HG03064 (cell line): ENCODE results near the gene EIF4B.

Experiments
- ATAC-seq: cut with Tn5 transposase; IDR thresholded peaks from one replicate; pipeline ENCODE4 v1.9.1; 2021; ENCODE audit warnings: low read depth; ENCODE audit not compliant: unreplicated experiment

EIF4B gene

DNA sequence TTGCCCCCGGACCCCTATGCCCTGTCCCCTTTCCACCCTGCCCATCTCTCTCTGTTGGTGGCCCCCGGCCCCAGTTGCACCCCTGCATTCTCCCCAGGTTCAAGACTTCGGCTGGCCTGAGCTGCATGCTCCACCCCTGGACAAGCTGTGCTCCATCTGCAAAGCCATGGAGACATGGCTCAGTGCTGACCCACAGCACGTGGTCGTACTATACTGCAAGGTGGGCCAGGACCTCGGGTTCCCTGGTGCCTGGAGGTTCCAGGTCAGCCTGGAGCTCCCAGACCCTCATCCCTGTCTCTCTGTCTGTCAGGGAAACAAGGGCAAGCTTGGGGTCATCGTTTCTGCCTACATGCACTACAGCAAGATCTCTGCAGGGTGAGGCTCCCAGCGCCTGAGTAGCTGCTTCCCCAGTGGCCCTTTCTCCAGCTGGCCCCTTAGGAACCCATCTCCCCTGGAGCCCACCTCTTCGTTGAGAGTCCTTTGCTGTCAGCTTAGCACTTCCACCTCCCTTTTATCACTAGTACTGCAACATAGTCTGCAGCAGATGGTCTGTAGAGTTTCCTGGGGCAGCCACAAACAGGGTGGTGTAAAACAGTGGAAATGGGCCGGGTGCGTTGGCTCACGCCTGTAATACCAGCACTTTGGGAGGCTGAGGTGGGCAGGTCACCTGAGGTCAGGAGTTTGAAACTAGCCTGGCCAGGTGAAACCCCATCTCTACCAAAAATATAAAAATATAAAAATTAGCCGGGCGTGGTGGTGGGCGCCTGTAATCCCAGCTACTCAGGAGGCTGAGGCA lies 49.4 kb downstream of the EIF4B start:
- no peak for ATAC-seq

DNA sequence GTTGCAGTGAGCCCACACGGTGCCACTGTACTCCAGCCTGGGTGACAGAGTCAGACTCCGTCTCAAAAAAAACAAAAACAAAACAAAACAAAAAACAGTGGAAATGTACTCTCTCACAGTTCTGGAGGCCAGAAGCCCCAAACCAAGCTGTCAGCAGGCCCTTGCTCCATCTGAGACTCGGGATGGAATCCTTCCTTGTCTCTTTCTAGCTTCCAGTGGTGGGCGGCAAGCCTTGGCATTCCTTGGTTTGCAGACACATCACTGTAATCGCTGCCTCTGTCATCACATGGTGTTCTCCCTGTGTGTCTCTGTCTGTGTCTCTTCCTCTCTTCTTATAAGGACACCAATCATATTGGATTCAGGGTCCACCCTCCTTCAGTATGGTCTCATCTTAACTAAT lies 50.0 kb downstream of the EIF4B start:
- no peak for ATAC-seq

DNA sequence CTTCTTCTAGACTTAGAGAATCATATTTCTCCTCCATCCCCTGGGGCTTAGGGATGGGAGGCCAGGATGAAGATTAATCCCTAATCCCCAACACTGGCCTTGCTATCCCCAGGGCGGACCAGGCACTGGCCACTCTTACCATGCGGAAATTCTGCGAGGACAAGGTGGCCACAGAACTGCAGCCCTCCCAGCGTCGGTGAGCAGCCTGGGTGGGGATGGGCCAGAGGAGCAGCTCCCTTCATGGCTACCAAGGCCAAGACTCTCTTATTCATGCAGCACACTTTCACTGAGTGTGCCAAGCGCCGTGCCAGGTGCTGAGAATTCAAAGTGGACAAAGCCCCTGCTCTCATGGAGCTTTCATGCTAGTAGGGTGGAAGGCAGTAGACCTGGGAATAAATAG lies 50.6 kb downstream of the EIF4B start:
- ATAC-seq, result no peak

DNA sequence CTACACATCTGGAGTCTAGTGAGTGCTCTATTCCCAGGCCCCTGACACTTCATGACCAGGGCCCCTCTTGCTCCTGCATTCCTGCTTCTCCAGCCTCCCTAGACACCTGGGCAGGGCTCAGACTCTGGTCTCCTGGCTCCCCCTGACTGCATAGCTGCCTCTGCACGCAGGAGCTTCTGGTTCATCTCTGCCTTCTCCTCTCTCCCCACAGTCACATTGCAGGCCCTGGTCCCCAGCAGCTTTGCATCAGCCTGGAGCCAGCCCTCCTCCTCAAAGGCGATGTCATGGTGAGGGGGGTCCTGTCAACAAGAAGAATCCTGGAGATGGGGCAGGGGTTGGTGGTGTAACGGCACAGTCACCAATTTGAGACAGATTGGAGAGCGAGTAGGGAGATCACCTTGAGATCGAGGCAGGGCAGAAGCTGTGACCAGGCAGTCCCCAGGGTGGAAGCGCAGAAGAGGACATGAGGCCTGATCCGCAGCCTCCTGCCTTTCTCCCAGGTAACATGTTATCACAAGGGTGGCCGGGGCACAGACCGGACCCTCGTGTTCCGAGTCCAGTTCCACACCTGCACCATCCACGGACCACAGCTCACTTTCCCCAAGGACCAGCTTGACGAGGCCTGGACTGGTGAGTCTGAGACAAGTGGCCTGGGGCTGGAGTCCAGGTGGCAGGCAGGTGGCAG lies 51.7 kb downstream of the EIF4B start:
- ATAC-seq, result no peak

DNA sequence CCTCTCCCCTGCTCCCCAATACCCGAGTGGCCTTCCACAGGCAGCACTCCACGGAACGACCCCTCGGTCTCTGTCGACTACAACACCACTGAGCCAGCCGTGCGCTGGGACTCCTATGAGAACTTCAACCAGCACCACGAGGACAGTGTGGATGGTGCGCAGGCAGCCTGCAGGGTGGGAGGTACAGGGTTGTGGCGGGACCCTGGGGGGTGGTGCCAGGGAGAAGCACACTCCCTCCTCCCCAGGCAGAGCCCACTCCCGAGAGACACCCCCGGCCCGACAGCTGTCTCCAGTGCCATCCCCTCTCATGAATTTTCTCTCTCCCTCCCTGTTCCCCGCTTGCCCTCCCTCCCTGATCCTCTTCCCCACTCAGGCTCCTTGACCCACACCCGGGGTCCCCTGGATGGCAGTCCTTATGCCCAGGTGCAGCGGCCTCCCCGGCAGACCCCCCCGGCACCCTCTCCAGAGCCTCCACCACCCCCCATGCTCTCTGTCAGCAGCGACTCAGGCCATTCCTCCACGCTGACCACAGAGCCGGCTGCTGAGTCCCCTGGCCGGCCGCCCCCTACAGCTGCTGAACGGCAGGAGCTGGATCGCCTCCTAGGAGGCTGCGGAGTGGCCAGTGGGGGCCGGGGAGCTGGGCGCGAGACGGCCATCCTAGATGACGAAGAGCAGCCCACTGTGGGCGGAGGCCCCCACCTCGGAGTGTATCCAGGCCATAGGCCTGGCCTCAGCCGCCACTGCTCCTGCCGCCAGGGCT lies 52.6 kb downstream of the EIF4B start:
- ATAC-seq, result no peak

DNA sequence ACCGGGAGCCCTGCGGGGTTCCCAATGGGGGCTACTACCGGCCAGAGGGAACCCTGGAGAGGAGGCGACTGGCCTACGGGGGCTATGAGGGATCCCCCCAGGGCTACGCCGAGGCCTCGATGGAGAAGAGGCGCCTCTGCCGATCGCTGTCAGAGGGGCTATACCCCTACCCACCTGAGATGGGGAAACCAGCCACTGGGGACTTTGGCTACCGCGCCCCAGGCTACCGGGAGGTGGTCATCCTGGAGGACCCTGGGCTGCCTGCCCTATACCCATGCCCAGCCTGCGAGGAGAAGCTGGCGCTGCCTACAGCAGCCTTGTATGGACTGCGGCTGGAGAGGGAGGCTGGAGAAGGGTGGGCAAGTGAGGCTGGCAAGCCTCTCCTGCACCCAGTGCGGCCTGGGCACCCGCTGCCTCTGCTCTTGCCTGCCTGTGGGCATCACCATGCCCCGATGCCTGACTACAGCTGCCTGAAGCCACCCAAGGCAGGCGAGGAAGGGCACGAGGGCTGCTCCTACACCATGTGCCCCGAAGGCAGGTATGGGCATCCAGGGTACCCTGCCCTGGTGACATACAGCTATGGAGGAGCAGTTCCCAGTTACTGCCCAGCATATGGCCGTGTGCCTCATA lies 53.3 kb downstream of the EIF4B start:
- no peak for ATAC-seq

DNA sequence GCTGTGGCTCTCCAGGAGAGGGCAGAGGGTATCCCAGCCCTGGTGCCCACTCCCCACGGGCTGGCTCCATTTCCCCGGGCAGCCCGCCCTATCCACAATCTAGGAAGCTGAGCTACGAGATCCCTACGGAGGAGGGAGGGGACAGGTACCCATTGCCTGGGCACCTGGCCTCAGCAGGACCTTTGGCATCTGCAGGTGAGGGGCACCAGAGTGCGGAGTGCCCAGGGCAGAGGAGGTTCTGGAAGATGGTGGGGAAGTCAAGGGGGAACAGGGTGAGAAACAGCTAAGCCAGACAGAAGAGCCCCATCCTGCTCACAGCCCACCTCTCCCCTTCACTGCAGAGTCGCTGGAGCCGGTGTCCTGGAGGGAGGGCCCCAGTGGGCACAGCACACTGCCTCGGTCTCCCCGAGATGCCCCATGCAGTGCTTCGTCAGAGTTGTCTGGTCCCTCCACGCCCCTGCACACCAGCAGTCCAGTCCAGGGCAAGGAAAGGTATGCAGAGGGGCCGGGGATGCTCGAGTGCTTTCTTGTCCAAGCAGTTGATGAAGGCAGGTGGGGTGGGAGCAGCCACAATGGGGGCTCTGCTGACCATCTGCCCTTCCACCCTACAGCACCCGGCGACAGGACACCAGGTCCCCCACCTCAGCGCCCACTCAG lies 53.9 kb downstream of the EIF4B start:
- no peak for ATAC-seq

DNA sequence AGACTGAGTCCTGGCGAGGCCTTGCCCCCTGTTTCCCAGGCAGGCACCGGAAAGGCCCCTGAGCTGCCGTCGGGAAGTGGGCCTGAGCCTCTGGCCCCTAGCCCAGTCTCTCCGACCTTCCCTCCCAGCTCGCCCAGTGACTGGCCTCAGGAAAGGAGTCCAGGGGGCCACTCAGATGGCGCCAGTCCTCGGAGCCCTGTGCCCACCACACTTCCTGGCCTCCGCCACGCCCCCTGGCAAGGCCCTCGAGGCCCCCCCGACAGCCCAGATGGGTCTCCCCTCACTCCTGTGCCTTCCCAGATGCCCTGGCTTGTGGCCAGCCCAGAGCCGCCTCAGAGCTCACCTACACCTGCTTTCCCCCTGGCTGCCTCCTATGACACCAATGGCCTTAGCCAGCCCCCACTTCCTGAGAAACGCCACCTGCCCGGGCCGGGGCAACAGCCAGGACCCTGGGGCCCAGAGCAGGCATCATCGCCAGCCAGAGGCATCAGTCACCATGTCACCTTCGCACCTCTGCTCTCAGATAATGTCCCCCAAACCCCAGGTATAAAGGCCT lies 54.5 kb downstream of the EIF4B start:
- no peak for ATAC-seq

DNA sequence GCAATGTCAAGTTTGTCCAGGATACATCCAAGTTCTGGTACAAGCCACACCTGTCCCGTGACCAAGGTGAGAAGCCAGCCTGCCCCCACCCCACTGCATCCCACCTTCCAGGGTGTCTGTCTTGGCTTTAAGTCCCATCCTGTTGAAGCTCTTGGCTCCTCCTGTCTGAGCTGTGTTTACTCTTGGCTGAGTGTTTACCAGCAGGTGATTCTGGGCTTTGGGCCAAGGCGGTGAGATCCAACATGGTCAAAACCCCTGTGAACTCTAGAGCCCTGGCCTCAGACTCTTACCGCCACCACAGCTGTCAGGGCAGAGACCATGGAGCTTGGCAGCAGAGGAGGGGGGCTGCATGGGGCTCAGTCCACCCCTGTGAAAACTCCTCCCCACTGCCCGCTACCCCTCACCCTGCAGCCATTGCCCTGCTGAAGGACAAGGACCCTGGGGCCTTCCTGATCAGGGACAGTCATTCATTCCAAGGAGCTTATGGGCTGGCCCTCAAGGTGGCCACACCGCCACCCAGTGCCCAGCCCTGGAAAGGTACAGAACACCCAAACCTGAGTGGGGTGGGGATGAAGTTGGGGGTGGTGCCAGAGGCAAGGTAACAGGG lies 55.3 kb downstream of the EIF4B start:
- no peak for ATAC-seq

DNA sequence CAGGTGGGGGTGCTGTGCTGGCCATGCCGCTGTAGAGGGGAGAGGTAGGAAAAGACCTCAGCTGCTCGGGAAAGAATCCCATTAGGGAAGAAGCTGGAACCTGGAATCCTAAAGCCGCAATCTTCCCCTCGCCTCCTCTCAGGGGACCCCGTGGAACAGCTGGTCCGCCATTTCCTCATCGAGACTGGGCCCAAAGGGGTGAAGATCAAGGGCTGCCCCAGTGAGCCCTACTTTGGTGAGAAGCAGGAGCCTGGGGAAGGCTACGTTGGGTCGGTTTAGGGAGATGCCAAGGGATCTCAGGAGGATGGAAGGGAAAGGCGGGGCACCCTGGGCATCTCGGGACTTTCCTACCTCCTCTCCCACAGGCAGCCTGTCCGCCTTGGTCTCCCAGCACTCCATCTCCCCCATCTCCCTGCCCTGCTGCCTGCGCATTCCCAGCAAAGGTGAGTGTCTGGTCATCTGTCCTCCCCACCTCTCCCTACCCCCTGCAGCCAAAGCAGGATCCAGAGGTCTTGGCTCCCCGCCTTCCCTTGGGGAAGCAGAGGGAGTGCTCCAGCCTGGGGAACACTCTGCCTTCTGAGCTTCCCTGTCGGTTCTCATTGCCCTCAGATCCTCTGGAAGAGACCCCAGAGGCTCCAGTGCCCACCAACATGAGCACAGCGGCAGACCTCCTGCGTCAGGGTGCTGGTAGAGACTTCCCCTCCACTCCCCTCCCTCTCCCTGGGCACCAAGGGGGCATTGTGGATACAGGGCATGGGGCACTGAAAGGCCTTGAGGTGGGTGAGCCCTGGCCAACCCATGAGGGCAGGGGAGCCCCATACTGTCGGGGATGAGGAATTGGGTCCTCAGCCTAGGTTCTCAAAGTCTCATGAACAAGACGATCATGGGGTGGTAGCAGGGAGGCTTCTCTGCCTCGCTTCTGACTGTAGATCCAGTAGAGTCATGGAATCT lies 56.0 kb downstream of the EIF4B start:
- ATAC-seq, result no peak

DNA sequence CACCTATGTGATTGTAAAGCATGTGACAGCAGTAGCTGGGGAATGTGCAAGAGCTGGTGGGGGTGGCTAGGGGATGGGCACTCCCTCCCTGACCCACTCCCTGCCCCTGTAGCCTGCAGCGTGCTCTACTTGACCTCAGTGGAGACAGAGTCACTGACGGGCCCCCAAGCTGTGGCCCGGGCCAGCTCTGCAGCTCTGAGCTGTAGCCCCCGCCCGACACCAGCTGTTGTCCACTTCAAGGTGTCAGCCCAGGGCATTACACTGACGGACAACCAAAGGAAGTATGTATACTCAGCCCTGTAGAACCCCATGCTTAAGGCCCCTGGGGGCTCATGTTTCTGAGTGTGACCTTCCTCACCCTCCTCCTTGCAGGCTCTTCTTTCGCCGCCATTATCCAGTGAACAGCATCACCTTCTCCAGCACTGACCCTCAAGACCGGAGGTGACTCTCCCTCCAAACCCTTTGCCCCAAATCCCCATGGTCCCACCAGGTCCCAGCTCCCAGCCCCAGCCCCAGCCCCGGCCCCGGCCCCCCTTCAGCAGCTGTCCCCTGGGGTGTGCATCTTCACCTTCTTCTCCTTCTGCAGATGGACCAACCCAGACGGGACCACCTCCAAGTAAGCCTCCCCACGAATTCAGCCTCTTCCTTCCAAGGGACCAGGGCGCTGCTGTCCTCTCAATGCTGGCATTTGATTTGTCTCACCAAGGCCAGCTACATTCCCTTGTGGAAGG lies 56.9 kb downstream of the EIF4B start:
- no peak for ATAC-seq

DNA sequence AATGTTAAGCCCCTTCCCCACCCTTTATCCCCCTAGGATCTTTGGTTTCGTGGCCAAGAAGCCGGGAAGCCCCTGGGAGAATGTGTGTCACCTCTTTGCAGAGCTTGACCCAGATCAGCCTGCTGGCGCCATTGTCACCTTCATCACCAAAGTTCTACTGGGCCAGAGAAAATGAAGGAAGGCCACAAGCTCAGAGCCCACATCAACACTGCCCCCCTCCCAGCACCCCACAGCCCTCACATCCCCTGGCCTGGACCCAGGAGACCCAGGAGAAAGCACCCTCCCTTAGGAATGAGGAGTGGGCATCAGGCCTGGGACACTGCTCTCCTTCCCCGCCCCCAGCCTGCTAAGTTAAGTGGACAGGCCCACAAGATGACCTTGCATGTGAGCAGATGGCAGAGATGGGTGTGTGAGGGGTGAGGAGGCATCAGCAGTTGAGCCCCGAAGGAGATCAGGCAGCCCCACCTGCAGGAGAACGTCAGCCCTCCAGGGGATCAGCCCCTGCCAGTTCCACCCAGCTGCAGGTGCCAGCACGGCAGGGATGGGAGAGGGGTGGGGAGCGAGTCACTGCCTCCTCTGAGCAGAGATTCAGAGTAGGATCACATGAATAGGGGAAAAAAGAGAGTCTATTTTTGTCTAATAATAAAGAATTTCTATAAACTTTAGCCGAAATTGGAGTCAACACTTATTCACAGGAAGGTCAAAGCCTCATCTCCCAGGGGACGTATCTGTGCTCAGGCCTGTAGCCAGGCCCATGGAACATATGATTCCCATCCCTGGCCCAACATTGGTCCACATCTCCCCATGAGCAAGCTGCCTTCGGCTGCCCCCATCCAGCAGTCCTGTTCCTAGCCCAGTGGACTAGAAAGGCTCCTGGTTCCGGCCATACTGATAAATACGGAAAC lies 57.7 kb downstream of the EIF4B start:
- ATAC-seq, result no peak

DNA sequence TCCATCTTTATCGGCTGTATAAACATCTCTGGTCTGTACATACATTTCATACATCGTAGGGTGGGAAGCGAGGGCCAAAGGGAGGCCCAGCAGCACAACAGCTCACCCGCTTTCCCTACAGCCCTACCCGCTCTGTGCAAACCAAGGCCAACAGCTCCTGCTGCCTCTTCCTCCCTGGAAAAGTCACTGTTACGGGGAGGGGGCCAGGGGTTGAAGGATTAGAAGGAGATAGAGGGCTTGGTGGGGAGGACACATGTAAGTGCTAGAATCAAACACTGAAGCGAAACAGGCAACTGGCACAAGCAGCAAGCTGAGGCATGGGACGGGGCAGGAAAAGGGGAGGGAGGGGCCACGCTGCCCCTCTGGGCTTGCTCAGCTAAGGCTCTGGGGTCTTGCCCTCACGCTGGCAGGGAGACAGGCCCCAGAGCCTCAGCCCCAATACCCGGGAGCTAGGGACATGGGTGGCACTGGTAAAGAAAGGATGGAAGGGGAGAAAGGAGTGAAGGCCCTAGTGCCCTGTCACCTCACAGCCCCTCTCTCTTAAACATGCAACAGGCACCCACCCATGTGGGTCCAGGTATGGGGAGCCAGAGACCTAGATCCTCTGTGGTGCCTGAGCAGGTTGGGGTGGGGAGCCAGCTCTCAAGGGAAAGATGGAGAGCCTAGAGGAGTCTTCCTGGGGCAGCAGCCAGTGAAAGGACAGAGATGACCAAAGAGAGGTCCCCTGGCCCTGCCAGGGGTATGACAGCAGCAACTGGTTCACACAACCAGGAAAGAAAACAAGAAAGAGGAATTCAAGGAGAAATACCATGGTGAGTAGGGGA lies 58.6 kb downstream of the EIF4B start:
- no peak for ATAC-seq

DNA sequence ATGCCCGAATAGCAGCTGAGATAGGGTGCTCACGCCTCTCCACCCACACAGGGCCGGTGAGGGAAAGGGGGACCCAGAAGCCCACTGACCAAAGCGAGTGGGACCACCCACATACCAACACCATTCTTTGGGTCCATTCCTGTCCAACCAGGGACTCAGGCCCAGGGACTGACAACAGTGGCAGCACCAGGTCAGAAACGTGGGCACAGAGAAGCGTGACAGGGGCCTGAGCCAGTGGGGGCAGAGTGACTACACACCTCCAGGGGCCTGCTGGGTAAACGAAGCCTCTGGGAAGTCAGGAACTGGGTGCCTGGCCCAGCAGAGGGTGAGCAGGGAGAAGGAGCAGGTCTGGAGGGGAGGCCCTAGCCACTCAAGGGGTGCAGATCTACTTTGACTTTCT lies 59.2 kb downstream of the EIF4B start:
- no peak for ATAC-seq

DNA sequence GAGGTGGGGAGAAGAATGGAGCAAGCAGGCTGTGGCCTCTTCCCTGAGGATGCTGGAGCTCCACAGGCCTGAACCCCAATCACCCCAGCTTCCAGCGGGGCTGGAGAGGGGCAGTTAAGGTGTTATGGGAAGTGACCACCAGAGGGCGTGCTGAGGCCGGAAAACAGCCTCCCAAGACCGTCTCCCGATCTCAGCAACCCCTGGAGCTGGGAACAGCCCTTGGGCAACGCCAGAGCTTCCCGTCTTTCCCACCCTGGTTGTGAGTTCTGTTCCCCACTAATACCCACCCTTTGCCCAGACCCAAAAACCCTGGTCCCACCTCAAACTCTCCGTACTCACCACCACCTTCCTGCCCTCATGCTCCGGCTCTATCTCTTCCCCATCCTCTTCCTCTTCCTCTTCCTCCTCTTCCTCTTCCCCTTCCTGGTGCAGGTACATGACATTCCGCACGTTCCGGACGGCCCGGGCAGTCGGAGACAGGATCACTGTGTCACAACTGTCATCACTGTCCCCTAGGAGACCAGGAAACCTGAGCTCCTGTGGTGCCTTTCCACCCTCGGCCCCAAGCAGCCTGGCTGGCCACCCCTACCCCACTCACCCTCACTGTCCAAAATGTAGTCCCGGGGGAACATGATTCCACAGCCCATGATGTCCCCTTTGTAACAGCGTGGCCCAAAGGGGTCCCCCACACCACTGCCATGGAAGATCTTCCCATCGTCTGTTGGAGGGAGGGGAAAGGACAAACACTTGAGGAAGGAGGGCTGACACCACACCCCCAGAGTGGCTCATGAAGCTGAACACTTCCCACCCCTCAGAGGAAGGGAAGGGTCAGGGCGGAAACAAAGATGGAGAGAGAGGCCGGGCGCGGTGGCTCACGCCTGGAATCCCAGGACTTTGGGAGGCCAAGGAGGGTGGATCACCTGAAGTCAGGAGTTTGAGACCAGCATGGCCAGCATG lies 60.0 kb downstream of the EIF4B start:
- ATAC-seq, result no peak
